GM19438 (cell line): ENCODE measurements around the gene DGCR2.
"Not testable (repeated sequence)": the region's sequence is repeated elsewhere in the genome, so short reads cannot be mapped to it uniquely, and the experiment has no call there.

Source experiments
- ATAC-seq: cut with Tn5 transposase; IDR thresholded peaks from one replicate; pipeline ENCODE4 v1.9.1; 2021; ENCODE audit warnings: low read depth; ENCODE audit not compliant: unreplicated experiment

DGCR2 gene

DNA sequence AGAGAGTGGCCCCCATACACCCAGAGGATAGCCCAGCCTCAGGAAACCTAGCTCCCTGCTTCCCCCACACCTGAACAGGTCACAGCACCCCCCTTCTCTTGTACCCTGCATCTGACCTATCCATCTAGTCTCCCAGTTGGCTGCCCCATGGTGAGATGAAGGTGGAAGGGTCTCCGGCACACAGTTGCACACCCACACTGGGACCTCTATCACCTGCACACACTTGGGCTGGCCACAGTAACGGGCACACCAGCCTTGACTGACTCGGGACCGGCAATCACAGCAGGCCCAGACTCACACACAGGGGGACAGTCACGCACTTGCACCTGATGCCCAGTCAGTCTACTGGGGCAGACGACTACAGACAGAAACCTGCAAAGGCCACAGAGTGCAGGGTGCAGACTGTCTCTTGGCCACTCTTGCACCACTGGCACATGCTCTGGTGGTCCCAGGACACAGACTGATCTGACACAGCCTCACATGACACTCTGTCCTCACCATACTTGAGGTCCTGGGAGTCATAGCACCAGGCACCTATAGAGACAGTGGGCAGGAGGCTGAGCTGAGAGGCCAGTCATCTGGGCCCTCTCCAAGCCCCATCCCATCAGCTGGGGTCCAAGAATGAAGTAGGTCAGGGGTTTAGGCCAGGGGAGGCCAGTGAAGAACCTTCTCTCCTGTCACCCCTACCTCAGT, 88.0 kb downstream of the DGCR2 start:
- ATAC-seq, result not testable (repeated sequence)

- not testable (repeated sequence) for ATAC-seq
Observed at GRCh38 chr22:19033568-19033905, 88.7 kb downstream of the DGCR2 start.

- ATAC-seq, result not testable (repeated sequence)
Observed at GRCh38 chr22:19032898-19033567, 89.2 kb downstream of the DGCR2 start.

- not testable (repeated sequence) for ATAC-seq
Observed at GRCh38 chr22:19032156-19032785, 89.9 kb downstream of the DGCR2 start.

GRCh38 chr22:19030889-19031252, 91.3 kb downstream of the DGCR2 start:
- ATAC-seq, result not testable (repeated sequence)

GRCh38 chr22:19030226-19030888, 91.9 kb downstream of the DGCR2 start:
- ATAC-seq, result not testable (repeated sequence)

- not testable (repeated sequence) for ATAC-seq
Observed at GRCh38 chr22:19029113-19030103, 92.8 kb downstream of the DGCR2 start.

GRCh38 chr22:19028060-19028455, 94.2 kb downstream of the DGCR2 start:
- ATAC-seq, result not testable (repeated sequence)

GRCh38 chr22:19027371-19028059, 94.7 kb downstream of the DGCR2 start:
- not testable (repeated sequence) for ATAC-seq

DNA sequence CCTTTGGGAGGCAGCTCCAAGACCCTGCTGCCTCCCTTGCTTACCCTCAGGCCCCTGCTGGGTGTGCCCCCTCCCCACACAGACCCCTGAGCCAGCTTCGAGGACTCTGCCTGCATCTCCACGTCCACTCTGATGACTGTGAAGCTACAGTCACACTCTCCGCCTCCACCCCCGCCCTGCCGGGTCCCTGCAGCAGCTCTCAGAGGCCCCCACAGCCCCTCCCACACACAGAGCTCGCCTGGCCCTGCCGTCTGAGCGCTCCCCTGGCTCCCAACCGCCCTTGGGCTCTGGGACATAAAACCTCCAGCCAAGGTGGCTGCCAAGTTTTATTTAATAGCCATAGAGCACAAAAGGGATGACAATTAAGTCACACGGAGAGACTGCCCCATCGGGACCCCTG, 96.1 kb downstream of the DGCR2 start:
- not testable (repeated sequence) for ATAC-seq

GRCh38 chr22:19024956-19025489, 97.2 kb downstream of the DGCR2 start:
- ATAC-seq, result not testable (repeated sequence)

DNA sequence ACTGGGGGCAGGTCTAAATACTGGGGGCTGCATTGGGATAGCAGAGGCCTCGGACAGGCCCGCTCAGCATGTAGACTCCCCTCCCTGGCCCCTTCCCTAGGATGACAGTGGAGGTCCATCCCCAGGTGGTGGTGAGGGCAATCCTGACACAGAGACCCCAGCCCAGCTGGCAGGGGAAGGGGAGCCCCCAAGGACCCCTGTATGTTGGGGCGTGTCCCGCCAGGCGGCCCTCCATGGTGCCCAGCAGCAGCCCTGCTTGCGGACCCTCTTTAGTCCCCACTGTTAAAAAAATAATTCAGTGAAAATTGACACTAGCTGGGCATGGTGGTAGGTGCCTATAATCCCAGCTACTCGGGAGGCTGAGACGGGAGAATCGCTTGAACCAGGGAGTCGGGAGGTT, 98.3 kb downstream of the DGCR2 start:
- not testable (repeated sequence) for ATAC-seq

GRCh38 chr22:19022755-19023154, 99.5 kb downstream of the DGCR2 start:
- no peak for ATAC-seq

DNA sequence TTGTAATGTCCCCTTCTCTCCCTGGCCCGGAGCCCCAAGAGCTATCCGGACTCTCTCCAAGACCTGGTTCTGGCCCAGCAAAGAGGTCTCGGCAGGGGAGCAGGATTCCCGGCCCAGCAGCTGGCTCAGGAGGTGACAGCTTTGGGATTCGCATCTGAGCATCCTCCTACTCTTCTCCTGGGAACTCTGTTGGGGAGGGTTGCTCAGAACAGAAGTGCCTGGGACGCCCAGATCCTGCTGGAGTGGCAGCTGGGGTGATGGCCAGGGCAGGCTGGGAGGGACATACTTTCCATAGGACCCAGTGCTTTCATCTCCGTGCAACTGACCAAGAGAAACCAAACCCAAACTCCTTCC, 102.6 kb downstream of the DGCR2 start:
- no peak for ATAC-seq

DNA sequence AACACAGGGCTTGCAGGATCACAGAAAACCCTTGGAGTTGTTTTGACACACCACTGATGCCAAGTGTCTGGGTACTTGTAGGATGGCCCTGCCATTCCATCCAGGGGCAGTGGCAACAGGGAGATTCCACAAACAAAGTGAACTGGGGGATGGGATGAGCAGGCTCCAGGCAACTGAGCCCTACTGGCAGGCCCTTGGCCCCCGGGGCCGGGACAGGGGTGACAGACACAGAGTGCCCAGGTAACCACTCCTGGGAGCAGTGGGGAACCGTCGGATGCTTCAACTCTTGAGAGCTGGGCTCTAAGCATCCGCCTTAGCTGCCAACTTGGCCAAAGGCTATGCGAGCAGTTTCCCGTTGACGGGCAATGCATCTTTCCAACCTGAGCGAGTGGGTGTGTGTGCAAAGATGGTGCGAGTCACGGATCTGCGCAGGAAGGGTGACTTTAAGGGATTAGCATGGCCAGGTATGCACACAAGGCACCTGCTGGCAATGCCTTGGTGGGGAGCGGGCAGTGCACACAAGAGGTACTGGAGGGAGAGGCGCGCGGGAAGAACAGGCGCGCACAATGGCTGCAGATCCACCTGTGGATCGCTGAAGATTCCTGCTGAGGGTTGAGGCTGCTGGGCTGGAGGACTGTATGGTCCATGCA, 103.1 kb downstream of the DGCR2 start:
- no peak for ATAC-seq

DNA sequence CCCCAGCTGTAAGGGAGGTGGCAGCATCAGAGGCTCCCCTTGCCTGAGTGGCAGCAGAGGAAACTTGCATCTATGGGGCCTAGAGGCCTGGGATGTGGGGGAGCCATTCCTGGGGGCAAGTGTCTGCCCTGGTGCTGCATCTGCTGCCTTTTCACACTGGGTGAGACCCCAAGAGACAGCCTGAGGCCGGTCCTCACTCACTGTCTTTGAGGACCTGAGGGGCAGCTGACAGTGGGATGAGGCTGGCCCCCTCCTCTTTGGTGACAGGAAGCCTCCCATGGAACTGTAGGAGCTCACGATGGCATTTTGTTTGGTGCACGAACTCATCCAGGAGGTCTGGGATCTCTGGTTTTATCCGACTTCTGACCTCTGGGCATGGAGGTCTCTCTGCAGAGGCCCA, 104.0 kb downstream of the DGCR2 start:
- ATAC-seq, result no peak

DNA sequence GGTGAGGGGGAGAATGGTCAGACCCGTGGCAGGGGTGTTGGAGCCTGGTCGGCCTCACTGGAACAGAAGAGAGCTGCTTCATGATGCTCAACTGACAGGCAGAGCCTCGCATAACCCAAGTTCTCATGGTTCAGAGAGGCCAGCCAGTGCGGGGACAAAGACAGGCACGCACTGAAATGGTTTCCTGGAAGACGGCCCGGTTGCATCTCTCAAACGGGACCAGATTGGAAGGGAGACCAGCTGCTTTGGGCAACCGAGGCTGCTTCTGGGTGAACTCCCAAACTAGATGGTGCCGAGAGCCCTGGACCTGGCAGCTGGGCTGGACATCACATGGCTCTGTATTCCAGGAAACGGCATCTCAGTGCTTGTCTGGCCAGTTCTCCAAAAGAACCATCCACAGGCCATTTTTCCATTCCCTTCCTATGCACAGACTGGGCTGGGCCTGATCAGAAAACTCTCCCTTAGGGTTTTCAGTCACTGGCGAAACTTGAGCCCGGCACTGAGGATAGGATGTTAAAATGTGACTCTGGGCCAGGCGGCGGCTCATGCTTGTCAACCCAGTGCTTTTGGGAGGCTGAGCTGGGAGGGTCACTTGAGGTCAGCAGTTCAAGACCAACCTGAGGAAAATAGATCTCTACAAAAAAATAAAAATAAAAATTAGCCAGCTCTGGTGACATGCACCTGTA, 106.0 kb downstream of the DGCR2 start:
- no peak for ATAC-seq

DNA sequence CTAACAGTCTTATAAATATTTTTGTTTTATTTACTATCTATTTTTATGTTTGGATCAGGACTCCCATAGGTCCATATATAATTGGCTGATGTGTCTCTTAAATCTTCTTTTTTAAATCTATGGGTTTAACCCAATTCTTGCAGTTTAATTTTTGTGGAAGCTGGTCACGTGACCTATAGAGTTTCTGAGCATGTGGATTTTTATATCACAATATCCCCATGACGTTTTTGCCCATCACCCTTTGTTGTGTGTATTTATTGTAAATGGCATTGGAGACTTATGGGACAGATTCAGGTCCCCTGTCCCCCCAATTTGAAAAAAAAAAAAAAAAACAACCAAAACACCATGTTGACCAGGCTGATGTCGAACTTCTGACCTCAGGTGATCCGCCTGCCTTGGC, 107.3 kb downstream of the DGCR2 start:
- ATAC-seq, result no peak
